ENCODE data around the gene EMSY. TPM values are rescaled to one million over a fixed set of nuclear protein-coding genes. Genes with fewer than 3 reads are reported as not detected.
"Not testable (repeated sequence)": the region's sequence is repeated elsewhere in the genome, so short reads cannot be mapped to it uniquely, and the experiment has no call there.

EMSY gene
- polyA plus RNA-seq, 1 donor from 2014 or later = 25.0 TPM

DNA sequence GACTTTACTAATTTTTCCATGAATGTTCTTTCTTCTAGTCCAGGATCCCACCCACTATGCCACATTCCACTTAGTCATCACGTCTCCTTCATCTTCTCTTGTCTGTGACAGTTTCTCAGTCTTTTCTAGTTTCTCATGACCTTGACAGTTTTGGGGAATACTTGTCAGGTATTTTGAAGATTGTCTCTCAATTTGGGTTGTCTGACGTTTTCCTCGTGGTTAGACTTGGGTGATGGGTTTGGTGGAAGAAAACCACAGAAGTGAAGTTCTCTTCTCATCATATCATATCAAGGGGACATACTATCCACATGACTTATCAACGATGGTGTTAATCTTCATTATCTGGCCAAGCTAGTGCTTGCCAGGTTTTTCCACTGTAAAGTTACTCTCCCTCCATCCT, 123.3 kb downstream of the EMSY start:
- H3K9me2 ChIP-seq (ENCODE audit: insufficient read depth, low read length) = no peaks in the 10 kb centered on the region
- H3K9ac ChIP-seq (ENCODE audit: low read length) = no peak overlapping the region
- TF ChIP-seq RAD21 (conservative IDR thresholded peaks at IDR 0.05) = no peak
- no peak for TF ChIP-seq MXI1 (conservative IDR thresholded peaks at IDR 0.05; ENCODE audit: poor library complexity, severe bottlenecking)
- no peak for TF ChIP-seq POLR2AphosphoS5 (IDR thresholded peaks at IDR 0.05)
- no peak for TF ChIP-seq EP300 (conservative IDR thresholded peaks at IDR 0.05; ENCODE audit: poor library complexity, severe bottlenecking)
- TF ChIP-seq, protein P1, sequence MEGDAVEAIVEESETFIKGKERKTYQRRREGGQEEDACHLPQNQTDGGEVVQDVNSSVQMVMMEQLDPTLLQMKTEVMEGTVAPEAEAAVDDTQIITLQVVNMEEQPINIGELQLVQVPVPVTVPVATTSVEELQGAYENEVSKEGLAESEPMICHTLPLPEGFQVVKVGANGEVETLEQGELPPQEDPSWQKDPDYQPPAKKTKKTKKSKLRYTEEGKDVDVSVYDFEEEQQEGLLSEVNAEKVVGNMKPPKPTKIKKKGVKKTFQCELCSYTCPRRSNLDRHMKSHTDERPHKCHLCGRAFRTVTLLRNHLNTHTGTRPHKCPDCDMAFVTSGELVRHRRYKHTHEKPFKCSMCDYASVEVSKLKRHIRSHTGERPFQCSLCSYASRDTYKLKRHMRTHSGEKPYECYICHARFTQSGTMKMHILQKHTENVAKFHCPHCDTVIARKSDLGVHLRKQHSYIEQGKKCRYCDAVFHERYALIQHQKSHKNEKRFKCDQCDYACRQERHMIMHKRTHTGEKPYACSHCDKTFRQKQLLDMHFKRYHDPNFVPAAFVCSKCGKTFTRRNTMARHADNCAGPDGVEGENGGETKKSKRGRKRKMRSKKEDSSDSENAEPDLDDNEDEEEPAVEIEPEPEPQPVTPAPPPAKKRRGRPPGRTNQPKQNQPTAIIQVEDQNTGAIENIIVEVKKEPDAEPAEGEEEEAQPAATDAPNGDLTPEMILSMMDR (IDR thresholded peaks at IDR 0.05; ENCODE audit: poor library complexity, severe bottlenecking) = no peak
- TF ChIP-seq EZH2 (IDR thresholded peaks at IDR 0.05; ENCODE audit: borderline replicate concordance, insufficient read depth, low read length, poor library complexity, severe bottlenecking) = no peak
- no peak for TF ChIP-seq SMC3 (conservative IDR thresholded peaks at IDR 0.05; ENCODE audit: poor library complexity)
- no peak for TF ChIP-seq TAF1 (IDR thresholded peaks at IDR 0.05; ENCODE audit: low read depth)
- TF ChIP-seq, protein P2, sequence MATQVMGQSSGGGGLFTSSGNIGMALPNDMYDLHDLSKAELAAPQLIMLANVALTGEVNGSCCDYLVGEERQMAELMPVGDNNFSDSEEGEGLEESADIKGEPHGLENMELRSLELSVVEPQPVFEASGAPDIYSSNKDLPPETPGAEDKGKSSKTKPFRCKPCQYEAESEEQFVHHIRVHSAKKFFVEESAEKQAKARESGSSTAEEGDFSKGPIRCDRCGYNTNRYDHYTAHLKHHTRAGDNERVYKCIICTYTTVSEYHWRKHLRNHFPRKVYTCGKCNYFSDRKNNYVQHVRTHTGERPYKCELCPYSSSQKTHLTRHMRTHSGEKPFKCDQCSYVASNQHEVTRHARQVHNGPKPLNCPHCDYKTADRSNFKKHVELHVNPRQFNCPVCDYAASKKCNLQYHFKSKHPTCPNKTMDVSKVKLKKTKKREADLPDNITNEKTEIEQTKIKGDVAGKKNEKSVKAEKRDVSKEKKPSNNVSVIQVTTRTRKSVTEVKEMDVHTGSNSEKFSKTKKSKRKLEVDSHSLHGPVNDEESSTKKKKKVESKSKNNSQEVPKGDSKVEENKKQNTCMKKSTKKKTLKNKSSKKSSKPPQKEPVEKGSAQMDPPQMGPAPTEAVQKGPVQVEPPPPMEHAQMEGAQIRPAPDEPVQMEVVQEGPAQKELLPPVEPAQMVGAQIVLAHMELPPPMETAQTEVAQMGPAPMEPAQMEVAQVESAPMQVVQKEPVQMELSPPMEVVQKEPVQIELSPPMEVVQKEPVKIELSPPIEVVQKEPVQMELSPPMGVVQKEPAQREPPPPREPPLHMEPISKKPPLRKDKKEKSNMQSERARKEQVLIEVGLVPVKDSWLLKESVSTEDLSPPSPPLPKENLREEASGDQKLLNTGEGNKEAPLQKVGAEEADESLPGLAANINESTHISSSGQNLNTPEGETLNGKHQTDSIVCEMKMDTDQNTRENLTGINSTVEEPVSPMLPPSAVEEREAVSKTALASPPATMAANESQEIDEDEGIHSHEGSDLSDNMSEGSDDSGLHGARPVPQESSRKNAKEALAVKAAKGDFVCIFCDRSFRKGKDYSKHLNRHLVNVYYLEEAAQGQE (IDR thresholded peaks at IDR 0.05; ENCODE audit: borderline replicate concordance) = no peak
- H3F3A ChIP-seq (ENCODE audit: insufficient read depth, low read length, poor library complexity, severe bottlenecking) = no peaks in the 10 kb centered on the region
- no peak overlapping the region for H3K4me2 ChIP-seq (ENCODE audit: low read length)
- no peaks in the 10 kb centered on the region for H3K36me3 ChIP-seq (ENCODE audit: insufficient read depth, low read length)
- H4K20me1 ChIP-seq (ENCODE audit: insufficient read depth) = no peaks in the 10 kb centered on the region
- no peaks in the 10 kb centered on the region for H3K9me3 ChIP-seq (ENCODE audit: low read length)
- no peak overlapping the region for H3K4me3 ChIP-seq (ENCODE audit: low read length)
- H3K27ac ChIP-seq (ENCODE audit: low read length) = no peak overlapping the region
- H3K27me3 ChIP-seq (ENCODE audit: insufficient read depth, low read depth, low read length) = no peaks in the 10 kb centered on the region
- H2AFZ ChIP-seq (ENCODE audit: low read depth, low read length) = no peak overlapping the region
- H3K79me2 ChIP-seq (replicated peaks; ENCODE audit: insufficient read depth, low read length) = no peaks in the 10 kb centered on the region

DNA sequence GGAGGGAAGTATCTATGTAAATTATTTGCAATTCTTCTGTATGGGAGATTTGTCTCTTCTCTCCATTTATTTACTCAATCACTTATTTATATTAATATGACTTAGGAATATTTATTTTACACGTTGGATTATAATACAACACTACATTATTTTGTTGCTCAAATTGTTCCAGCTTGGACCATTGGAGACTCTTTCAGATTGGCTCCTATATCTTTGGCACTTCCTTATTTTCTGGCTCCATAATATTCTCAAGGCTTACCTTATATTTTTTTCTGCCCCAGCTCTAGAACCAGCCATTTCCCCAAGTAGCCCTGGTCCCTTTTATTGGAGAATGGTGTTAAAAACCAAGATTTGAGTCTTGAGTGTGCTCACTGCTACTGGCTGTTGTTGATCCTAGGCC, 123.8 kb downstream of the EMSY start:
- no peaks in the 10 kb centered on the region for H3K27me3 ChIP-seq (ENCODE audit: insufficient read depth, low read depth, low read length)
- H3K9me3 ChIP-seq (ENCODE audit: low read length) = no peaks in the 10 kb centered on the region
- TF ChIP-seq RAD21 (conservative IDR thresholded peaks at IDR 0.05) (no peak), MXI1 (conservative IDR thresholded peaks at IDR 0.05; ENCODE audit: poor library complexity, severe bottlenecking) (no peak), SMC3 (conservative IDR thresholded peaks at IDR 0.05; ENCODE audit: poor library complexity) (no peak)
- TF ChIP-seq, protein P2 (IDR thresholded peaks at IDR 0.05; ENCODE audit: borderline replicate concordance) = no peak
- TF ChIP-seq, protein P1 (IDR thresholded peaks at IDR 0.05; ENCODE audit: poor library complexity, severe bottlenecking) = no peak
- H3K4me2 ChIP-seq (ENCODE audit: low read length) = no peak overlapping the region
- H3K9ac ChIP-seq (ENCODE audit: low read length) = no peak overlapping the region
- H3K4me3 ChIP-seq (ENCODE audit: low read length) = no peak overlapping the region
- H3K36me3 ChIP-seq (ENCODE audit: insufficient read depth, low read length) = no peaks in the 10 kb centered on the region
- no peaks in the 10 kb centered on the region for H4K20me1 ChIP-seq (ENCODE audit: insufficient read depth)
- no peaks in the 10 kb centered on the region for H3F3A ChIP-seq (ENCODE audit: insufficient read depth, low read length, poor library complexity, severe bottlenecking)
- H2AFZ ChIP-seq (ENCODE audit: low read depth, low read length) = no peak overlapping the region
- H3K79me2 ChIP-seq (replicated peaks; ENCODE audit: insufficient read depth, low read length) = no peaks in the 10 kb centered on the region
- H3K9me2 ChIP-seq (ENCODE audit: insufficient read depth, low read length) = no peaks in the 10 kb centered on the region
- H3K27ac ChIP-seq (ENCODE audit: low read length) = no peak overlapping the region

DNA sequence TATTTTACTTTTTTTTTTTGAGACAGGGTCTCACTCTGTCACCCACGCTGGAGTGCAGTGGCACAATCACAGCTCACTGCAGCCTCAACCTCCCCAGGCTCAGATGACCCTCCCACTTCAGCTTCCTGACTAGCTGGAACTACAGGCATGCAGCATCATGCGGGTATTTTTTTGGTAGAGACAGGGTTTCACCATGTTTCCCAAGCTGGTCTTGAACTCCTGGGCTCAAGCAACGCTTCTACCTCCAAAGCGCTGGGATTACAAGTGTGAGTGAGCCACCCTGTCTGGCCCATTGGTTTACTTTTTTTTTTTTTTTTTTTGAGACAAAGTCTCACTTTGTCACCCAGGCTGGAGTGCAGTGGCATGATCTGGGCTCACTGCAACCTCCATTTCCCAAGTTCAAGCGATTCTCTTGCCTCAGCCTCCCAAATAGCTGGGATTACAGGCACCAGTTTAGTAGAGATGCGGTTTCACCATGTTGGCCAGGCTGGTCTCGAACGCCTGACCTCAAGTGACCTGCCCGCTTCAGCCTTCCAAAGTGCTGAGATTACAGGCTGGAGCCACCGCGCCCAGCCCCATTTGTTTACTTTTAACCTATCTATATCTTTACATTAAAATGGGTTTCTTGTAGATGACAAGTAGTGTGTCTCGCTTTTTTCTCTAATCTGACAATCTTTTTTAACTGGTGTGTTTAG, 127.5 kb downstream of the EMSY start:
- H3K79me2 ChIP-seq (replicated peaks; ENCODE audit: insufficient read depth, low read length); H3K9ac ChIP-seq (ENCODE audit: low read length); H3K36me3 ChIP-seq (ENCODE audit: insufficient read depth, low read length); H3K4me3 ChIP-seq (ENCODE audit: low read length); H2AFZ ChIP-seq (ENCODE audit: low read depth, low read length); H3K27ac ChIP-seq (ENCODE audit: low read length); H3K27me3 ChIP-seq (ENCODE audit: insufficient read depth, low read depth, low read length); H3K4me2 ChIP-seq (ENCODE audit: low read length); H3F3A ChIP-seq (ENCODE audit: insufficient read depth, low read length, poor library complexity, severe bottlenecking); H3K9me2 ChIP-seq (ENCODE audit: insufficient read depth, low read length); H3K9me3 ChIP-seq (ENCODE audit: low read length); H4K20me1 ChIP-seq (ENCODE audit: insufficient read depth): not testable (repeated sequence)
